ENCODE data around the gene ZCCHC8.
A peak's percentile ranks its signal among the peaks of the same experiment; 100 is the strongest.
"Not testable (repeated sequence)": the region's sequence is repeated elsewhere in the genome, so short reads cannot be mapped to it uniquely, and the experiment has no call there.

Gene ZCCHC8

DNA sequence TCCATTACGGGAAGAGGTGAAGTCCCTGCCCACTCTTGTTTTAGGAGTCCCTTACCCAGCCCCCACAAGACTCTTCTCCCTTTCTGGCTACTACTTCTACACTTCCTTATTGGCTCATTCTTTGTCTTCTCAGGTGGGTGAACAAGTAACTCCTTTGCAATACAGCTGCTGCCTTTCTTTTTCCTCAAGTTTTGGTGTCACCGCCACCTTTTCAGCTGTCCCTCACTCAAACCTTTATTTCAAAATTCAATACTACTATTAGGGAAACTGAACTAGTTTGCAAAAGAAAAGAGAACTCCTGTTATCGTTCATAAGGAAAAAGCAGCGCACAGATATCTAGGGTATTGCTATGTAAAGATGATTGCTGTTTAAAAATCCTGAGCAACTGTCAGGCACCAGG, 19.9 kb upstream of the ZCCHC8 start:
- no peak overlapping the region for H3K27ac Mint-ChIP-seq
- no peaks in the 10 kb centered on the region for H3K9me3 Mint-ChIP-seq
- peaks cover 40% of the 10 kb centered on the region for H3K36me3 Mint-ChIP-seq
- ATAC-seq (ENCODE audit: low read depth) (no peak), DNase-seq (ENCODE audit: low spot score in 2 of 2) (no peak)
- no peaks in the 10 kb centered on the region for H3K27me3 Mint-ChIP-seq
- H3K4me1 Mint-ChIP-seq, result peaks cover 20% of the 10 kb centered on the region
- no peak overlapping the region for H3K4me3 Mint-ChIP-seq

GRCh38 chr12:122519418-122519817, 18.7 kb upstream of the ZCCHC8 start:
- H3K36me3 Mint-ChIP-seq, result peaks cover 42% of the 10 kb centered on the region
- peaks cover 20% of the 10 kb centered on the region for H3K4me1 Mint-ChIP-seq
- H3K9me3 Mint-ChIP-seq, result no peaks in the 10 kb centered on the region
- peak overlapping the region; percentile 31 for H3K27ac Mint-ChIP-seq
- no peak overlapping the region for H3K4me3 Mint-ChIP-seq
- no peaks in the 10 kb centered on the region for H3K27me3 Mint-ChIP-seq
- no peak for DNase-seq (ENCODE audit: low spot score in 2 of 2)
- no peak for ATAC-seq (ENCODE audit: low read depth)

DNA sequence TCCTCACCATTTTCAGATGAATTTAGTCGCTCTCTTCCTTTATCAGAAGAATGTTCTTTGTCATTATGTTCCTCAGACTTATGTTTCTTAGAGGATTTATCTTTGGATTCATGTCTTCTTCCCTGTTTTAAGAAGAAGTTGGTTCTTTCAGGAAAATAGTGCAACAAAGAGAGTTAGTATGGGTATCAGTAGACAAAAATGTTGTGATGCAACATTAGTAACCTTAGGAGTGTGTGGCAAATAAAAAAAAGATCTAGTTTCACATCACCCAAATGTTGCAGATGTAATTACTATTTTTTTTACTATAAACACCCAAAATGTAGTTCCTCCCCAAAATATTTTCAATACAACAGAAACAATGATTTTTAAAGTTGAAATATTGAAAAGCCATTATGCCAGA, 18.2 kb upstream of the ZCCHC8 start:
- H3K4me3 Mint-ChIP-seq, result no peak overlapping the region

DNA sequence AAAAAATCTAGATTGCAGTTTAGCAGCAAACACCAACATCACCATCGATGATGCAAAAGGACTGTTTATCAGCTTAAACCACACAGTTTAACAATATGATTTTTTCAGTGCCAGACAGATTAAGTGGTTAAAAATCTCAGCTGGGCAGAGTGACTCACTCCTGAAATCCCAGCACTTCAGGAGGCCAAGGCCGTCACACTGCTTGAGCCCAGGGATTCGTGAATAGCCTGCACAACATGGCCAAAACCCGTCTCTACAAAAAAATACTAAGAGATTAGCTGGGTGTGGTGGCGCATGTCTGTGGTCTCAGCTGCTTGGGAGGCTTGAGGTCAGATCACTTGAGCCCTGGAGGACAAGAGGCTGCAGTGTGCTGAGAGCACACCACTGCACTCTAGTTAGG, 17.1 kb upstream of the ZCCHC8 start:
- Mint-ChIP-seq H3K27me3 (no peaks in the 10 kb centered on the region), H3K27ac (no peak overlapping the region), H3K4me1 (peaks cover 11% of the 10 kb centered on the region), H3K9me3 (no peaks in the 10 kb centered on the region), H3K4me3 (no peak overlapping the region), H3K36me3 (peaks cover 36% of the 10 kb centered on the region)
- ATAC-seq (ENCODE audit: low read depth) (no peak), DNase-seq (ENCODE audit: low spot score in 2 of 2) (no peak)

More for the DNA sequence above, 18.2 kb upstream of the ZCCHC8 start:
- Mint-ChIP-seq H3K4me1 (peaks cover 16% of the 10 kb centered on the region), H3K36me3 (peaks cover 40% of the 10 kb centered on the region), H3K27me3 (no peaks in the 10 kb centered on the region), H3K9me3 (no peaks in the 10 kb centered on the region), H3K27ac (peak overlapping the region; percentile 38)
- DNase-seq (ENCODE audit: low spot score in 2 of 2), result no peak
- no peak for ATAC-seq (ENCODE audit: low read depth)

DNA sequence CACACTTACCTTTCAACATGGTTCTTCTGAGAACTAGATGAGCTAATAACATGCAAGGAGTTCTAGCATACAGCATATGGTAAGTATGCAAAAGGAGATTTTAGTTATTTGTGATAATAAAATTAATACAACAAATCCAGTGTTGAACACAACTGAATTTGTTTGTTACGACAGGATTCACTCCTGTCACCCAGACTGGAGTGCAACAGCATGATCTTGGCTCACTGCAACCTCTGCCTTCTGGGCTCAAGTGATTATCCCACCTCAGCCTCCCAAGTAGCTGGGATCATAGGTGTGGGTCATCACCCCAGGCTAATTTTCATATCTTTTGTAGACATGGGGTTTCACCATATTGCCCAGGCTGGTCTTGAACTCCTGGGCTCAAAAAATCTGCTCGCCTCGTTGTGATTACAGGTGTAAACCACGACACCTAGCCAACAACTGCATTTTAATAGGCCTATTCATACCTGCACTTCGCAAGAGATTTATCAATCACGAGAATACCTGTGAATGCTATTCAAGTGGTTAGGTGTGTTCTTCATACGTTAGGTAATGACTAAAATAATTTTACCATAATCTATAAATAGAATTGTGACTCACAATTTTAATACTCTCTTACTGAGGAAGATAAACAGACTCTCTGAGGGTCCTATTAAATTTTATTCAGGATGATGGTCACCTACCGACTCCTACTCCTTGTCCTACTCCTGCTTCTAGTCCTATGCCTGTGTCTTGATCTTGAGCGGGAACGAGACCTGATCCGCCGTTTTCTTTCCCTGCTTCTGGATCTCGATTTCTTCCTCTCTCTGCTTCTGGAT, 16.0 kb upstream of the ZCCHC8 start:
- H3K27ac Mint-ChIP-seq, result peak overlapping the region; percentile 24
- no peak overlapping the region for H3K4me3 Mint-ChIP-seq
- ATAC-seq (ENCODE audit: low read depth), result no peak

GRCh38 chr12:122515275-122515674, 14.5 kb upstream of the ZCCHC8 start:
- H3K27ac Mint-ChIP-seq, result peak overlapping the region; percentile 20
- DNase-seq (ENCODE audit: low spot score in 2 of 2), result no peak
- H3K27me3 Mint-ChIP-seq, result no peaks in the 10 kb centered on the region
- peaks cover 8% of the 10 kb centered on the region for H3K4me1 Mint-ChIP-seq
- ATAC-seq (ENCODE audit: low read depth), result no peak
- peaks cover 29% of the 10 kb centered on the region for H3K36me3 Mint-ChIP-seq
- no peaks in the 10 kb centered on the region for H3K9me3 Mint-ChIP-seq
- H3K4me3 Mint-ChIP-seq, result no peak overlapping the region

More for the DNA sequence above, 16.0 kb upstream of the ZCCHC8 start:
- DNase-seq (ENCODE audit: low spot score in 2 of 2), result no peak
- H3K27me3 Mint-ChIP-seq, result no peaks in the 10 kb centered on the region
- H3K36me3 Mint-ChIP-seq, result peaks cover 37% of the 10 kb centered on the region
- no peaks in the 10 kb centered on the region for H3K9me3 Mint-ChIP-seq
- peaks cover 11% of the 10 kb centered on the region for H3K4me1 Mint-ChIP-seq

DNA sequence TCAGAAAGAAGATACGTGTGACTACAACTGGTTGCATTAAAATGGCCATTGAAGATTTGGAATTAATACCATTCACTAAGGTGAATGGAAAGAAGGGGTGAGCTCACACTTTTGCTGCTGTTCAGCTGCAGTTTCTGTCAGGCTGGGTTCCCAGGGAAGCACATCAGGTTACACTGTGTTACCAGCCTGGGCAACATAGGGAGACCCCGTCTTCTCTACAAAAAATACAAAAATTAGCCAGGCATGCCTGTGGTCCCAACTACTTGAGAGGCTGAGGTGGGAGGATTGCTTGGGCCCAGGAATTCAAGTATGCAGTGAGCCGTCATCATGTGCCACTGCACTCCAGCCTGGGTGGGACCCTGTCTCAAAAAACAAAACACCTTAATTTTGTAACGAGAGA, 12.9 kb upstream of the ZCCHC8 start:
- H3K9me3 Mint-ChIP-seq, result no peaks in the 10 kb centered on the region
- H3K4me3 Mint-ChIP-seq, result no peak overlapping the region
- no peak for DNase-seq (ENCODE audit: low spot score in 2 of 2)
- peaks cover 3% of the 10 kb centered on the region for H3K4me1 Mint-ChIP-seq
- ATAC-seq (ENCODE audit: low read depth), result no peak
- no peaks in the 10 kb centered on the region for H3K27me3 Mint-ChIP-seq
- no peak overlapping the region for H3K27ac Mint-ChIP-seq
- peaks cover 24% of the 10 kb centered on the region for H3K36me3 Mint-ChIP-seq

GRCh38 chr12:122513028-122513427, 12.3 kb upstream of the ZCCHC8 start:
- not testable (repeated sequence) for DNase-seq (ENCODE audit: low spot score in 2 of 2); H3K4me3 Mint-ChIP-seq; H3K4me1 Mint-ChIP-seq; H3K9me3 Mint-ChIP-seq; H3K27me3 Mint-ChIP-seq; H3K27ac Mint-ChIP-seq; ATAC-seq (ENCODE audit: low read depth)
- H3K36me3 Mint-ChIP-seq, result peaks cover 22% of the 10 kb centered on the region

- DNase-seq (ENCODE audit: low spot score in 2 of 2), result no peak
- Mint-ChIP-seq H3K36me3 (peaks cover 14% of the 10 kb centered on the region), H3K9me3 (no peaks in the 10 kb centered on the region), H3K27ac (no peak overlapping the region), H3K4me1 (no peaks in the 10 kb centered on the region), H3K27me3 (no peaks in the 10 kb centered on the region), H3K4me3 (no peak overlapping the region)
- no peak for ATAC-seq (ENCODE audit: low read depth)
These were observed 7.4 kb upstream of the ZCCHC8 start for GRCh38 chr12:122508163-122508562.

- Mint-ChIP-seq H3K36me3 (peaks cover 10% of the 10 kb centered on the region), H3K9me3 (no peaks in the 10 kb centered on the region), H3K4me1 (peaks cover 7% of the 10 kb centered on the region), H3K4me3 (no peak overlapping the region), H3K27ac (no peak overlapping the region), H3K27me3 (no peaks in the 10 kb centered on the region)
- DNase-seq (ENCODE audit: low spot score in 2 of 2) (no peak), ATAC-seq (ENCODE audit: low read depth) (no peak)
These were observed 5.7 kb upstream of the ZCCHC8 start for GRCh38 chr12:122506393-122506938.

GRCh38 chr12:122505419-122506051, 4.8 kb upstream of the ZCCHC8 start:
- Mint-ChIP-seq H3K4me1 (peaks cover 13% of the 10 kb centered on the region), H3K9me3 (no peaks in the 10 kb centered on the region), H3K36me3 (peaks cover 10% of the 10 kb centered on the region), H3K27me3 (no peaks in the 10 kb centered on the region), H3K4me3 (no peak overlapping the region), H3K27ac (no peak overlapping the region)
- DNase-seq (ENCODE audit: low spot score in 2 of 2) (no peak), ATAC-seq (ENCODE audit: low read depth) (no peak)

DNA sequence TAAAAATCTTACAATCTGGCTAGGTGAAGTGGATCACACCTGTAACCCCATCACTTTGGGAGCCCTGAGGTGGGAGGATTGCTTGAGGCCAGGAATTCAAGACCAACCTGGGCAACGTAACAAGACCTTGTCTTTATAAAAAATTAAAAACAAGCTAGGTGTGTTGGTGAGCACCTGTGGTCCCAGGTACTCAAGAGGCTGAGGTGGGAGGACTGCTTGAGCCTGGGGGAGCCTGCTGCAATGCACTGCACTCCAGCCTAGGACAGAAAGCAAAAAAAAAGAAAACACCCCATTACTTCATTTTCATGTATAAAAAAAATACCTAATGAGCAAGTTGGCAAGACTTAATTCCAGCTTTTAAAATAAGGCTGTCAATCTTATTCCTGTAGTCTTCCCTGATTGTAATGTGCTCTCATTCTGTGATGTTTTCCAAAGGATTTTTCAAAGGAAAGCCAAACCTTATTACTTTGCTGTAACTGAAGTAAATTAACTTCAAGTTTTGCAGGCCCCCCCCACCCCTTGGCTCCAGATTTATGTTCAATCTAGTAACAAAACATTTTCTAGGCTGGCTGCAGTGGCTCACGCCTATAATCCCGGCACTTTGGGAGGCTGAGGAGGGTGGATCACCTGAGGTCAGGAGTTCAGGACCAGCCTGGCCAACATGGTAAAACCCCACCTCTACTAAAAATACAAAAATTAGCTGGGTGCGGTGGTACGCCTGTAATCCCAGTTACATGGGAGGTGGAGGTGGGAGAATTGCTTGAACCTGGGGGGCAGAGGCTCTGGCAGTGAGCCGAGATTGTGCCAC, 3.3 kb upstream of the ZCCHC8 start:
- Mint-ChIP-seq H3K36me3 (peaks cover 7% of the 10 kb centered on the region), H3K27ac (peak overlapping the region; percentile 28), H3K4me3 (no peak overlapping the region), H3K4me1 (peaks cover 15% of the 10 kb centered on the region), H3K9me3 (no peaks in the 10 kb centered on the region), H3K27me3 (no peaks in the 10 kb centered on the region)
- ATAC-seq (ENCODE audit: low read depth) (no peak), DNase-seq (ENCODE audit: low spot score in 2 of 2) (no peak)

GRCh38 chr12:122503147-122503751, 2.5 kb upstream of the ZCCHC8 start:
- ATAC-seq (ENCODE audit: low read depth) (no peak), DNase-seq (ENCODE audit: low spot score in 2 of 2) (no peak)
- H3K9me3 Mint-ChIP-seq, result no peaks in the 10 kb centered on the region
- peak overlapping the region; percentile 28 for H3K27ac Mint-ChIP-seq
- H3K27me3 Mint-ChIP-seq, result no peaks in the 10 kb centered on the region
- peaks cover 7% of the 10 kb centered on the region for H3K36me3 Mint-ChIP-seq
- no peak overlapping the region for H3K4me3 Mint-ChIP-seq
- peaks cover 15% of the 10 kb centered on the region for H3K4me1 Mint-ChIP-seq

Measured in memory B cell (primary cell).